HG03575 (cell line): ENCODE results near the gene HEATR5B.
A peak's percentile ranks its signal among the peaks of the same experiment; 100 is the strongest.

Source experiments
- ATAC-seq: cut with Tn5 transposase; IDR thresholded peaks from one replicate; pipeline ENCODE4 v1.9.1; 2021; ENCODE audit not compliant: unreplicated experiment, insufficient number of reproducible peaks, low FRiP score; ENCODE audit errors: extremely low read depth

The HEATR5B gene

GRCh38 chr2:37083873-37084794 is at the start of gene HEATR5B, which contains the start of gene GPATCH11:
Gene HEATR5B, minus strand, starts transcription at chr2:37084372. Its CDS starts 958 bp downstream, at chr2:37083414.
Gene GPATCH11, plus strand, starts transcription at chr2:37084518. Its CDS starts 3,864 bp downstream, at chr2:37088382.
- ATAC-seq, result peak; percentile 43

- no peak for ATAC-seq
Observed at GRCh38 chr2:37132914-37133313, 48.7 kb upstream of the HEATR5B start.

GRCh38 chr2:37125416-37125815 is 41.2 kb upstream of the HEATR5B start:
- ATAC-seq, result no peak

GRCh38 chr2:37119157-37119556 is 35.0 kb upstream of the HEATR5B start:
- ATAC-seq, result no peak

- no peak for ATAC-seq
Observed at GRCh38 chr2:37117566-37117965, 33.4 kb upstream of the HEATR5B start.

- no peak for ATAC-seq
Observed at GRCh38 chr2:37111958-37112357, 27.8 kb upstream of the HEATR5B start.

GRCh38 chr2:37110306-37111212 is 26.4 kb upstream of the HEATR5B start:
- no peak for ATAC-seq

GRCh38 chr2:37109523-37109922 is 25.4 kb upstream of the HEATR5B start:
- no peak for ATAC-seq

- no peak for ATAC-seq
Observed at GRCh38 chr2:37105150-37105549, 21.0 kb upstream of the HEATR5B start.

- ATAC-seq, result no peak
Observed at GRCh38 chr2:37104178-37104577, 20.0 kb upstream of the HEATR5B start.

GRCh38 chr2:37102588-37102987 is 18.4 kb upstream of the HEATR5B start:
- no peak for ATAC-seq

GRCh38 chr2:37100054-37100453 is 15.9 kb upstream of the HEATR5B start:
- ATAC-seq, result no peak

GRCh38 chr2:37098416-37099118 is 14.4 kb upstream of the HEATR5B start:
- ATAC-seq, result no peak

- no peak for ATAC-seq
Observed at GRCh38 chr2:37096568-37096967, 12.4 kb upstream of the HEATR5B start.

GRCh38 chr2:37091873-37092272 is 7.7 kb upstream of the HEATR5B start:
- ATAC-seq, result peak; percentile 36

- peak; percentile 72 for ATAC-seq
Observed at GRCh38 chr2:37090019-37090477, 5.9 kb upstream of the HEATR5B start.

GRCh38 chr2:37085731-37086147 is 1.6 kb upstream of the HEATR5B start:
- no peak for ATAC-seq

GRCh38 chr2:37084797-37085196 is 625 bp upstream of the HEATR5B start:
- no peak for ATAC-seq

- ATAC-seq, result no peak
Observed at GRCh38 chr2:37080689-37081088, 3.5 kb downstream of the HEATR5B start.
